MM.1S (cell line): ENCODE results near the gene LIMS1.
"Not testable (repeated sequence)": the region's sequence is repeated elsewhere in the genome, so short reads cannot be mapped to it uniquely, and the experiment has no call there.

Experiments used
- DNase-seq: peaks from one replicate; pipeline ENCODE4 v3.0.0-alpha.2; 2015
- H2AFZ ChIP-seq: fragments of 300-600 bp; sonication (generic); 2 replicates; pipeline ENCODE4 v1.6.0; 2016; ENCODE audit warnings: antibody characterized with exemption, low read length
- H3F3A ChIP-seq: fragments of 300-600 bp; sonication (generic); 2 replicates; pipeline ENCODE4 v1.6.1; 2016; ENCODE audit warnings: mild to moderate bottlenecking, antibody characterized with exemption, low read length, moderate library complexity, mixed read lengths; ENCODE audit not compliant: insufficient read depth
- H3K27ac ChIP-seq: fragments of 300-600 bp; sonication (generic); 2 replicates; pipeline ENCODE4 v1.5.1; 2016; ENCODE audit warnings: mild to moderate bottlenecking, low read length
- H3K27me3 ChIP-seq: fragments of 300-600 bp; sonication (generic); replicated peaks from 2 replicates; pipeline ENCODE4 v1.6.0; 2016; ENCODE audit warnings: low read length; ENCODE audit not compliant: insufficient read depth
- H3K36me3 ChIP-seq: fragments of 300-600 bp; sonication (generic); replicated peaks from 2 replicates; pipeline ENCODE4 v1.6.1; 2016; ENCODE audit warnings: mild to moderate bottlenecking, low read length, mixed read lengths; ENCODE audit not compliant: insufficient read depth
- H3K4me1 ChIP-seq: fragments of 300-600 bp; sonication (generic); 2 replicates; pipeline ENCODE4 v1.6.1; 2016; ENCODE audit warnings: low read length, mixed read lengths
- H3K4me2 ChIP-seq: fragments of 300-600 bp; sonication (generic); 2 replicates; pipeline ENCODE4 v1.6.0; 2016; ENCODE audit warnings: low read depth, low read length
- H3K4me3 ChIP-seq: fragments of 300-600 bp; sonication (generic); 2 replicates; pipeline ENCODE4 v1.5.1; 2016; ENCODE audit warnings: low read length, mixed read lengths
- H3K79me2 ChIP-seq: fragments of 300-600 bp; sonication (generic); 2 replicates; pipeline ENCODE4 v1.6.1; 2016; ENCODE audit warnings: mixed run types, low read length, mixed read lengths
- H3K9ac ChIP-seq: fragments of 300-600 bp; sonication (generic); 2 replicates; pipeline ENCODE4 v1.6.1; 2016; ENCODE audit warnings: low read length, mixed read lengths
- H3K9me2 ChIP-seq: fragments of 300-600 bp; sonication (generic); replicated peaks from 2 replicates; pipeline ENCODE4 v1.6.1; 2016; ENCODE audit warnings: mild to moderate bottlenecking, low read length, mixed read lengths; ENCODE audit not compliant: insufficient read depth
- H3K9me3 ChIP-seq: fragments of 300-600 bp; sonication (generic); replicated peaks from 2 replicates; pipeline ENCODE4 v1.6.1; 2016; ENCODE audit warnings: mild to moderate bottlenecking, low read length, mixed read lengths; ENCODE audit not compliant: insufficient read depth
- H4K20me1 ChIP-seq: fragments of 300-600 bp; sonication (generic); 2 replicates; pipeline ENCODE4 v1.6.1; 2016; ENCODE audit warnings: mild to moderate bottlenecking, low read length, moderate library complexity, mixed read lengths; ENCODE audit not compliant: insufficient read depth
- EZH2 ChIP-seq: fragments of 300-600 bp; sonication (generic); optimal IDR thresholded peaks from 2 replicates; pipeline ENCODE3; 2017; ENCODE audit warnings: low read depth, mild to moderate bottlenecking, antibody characterized with exemption, low read length, mixed read lengths
- EZH2phosphoT487 ChIP-seq: fragments of 300-600 bp; sonication (generic); IDR thresholded peaks from 2 replicates; pipeline ENCODE4 v1.6.1; 2018; ENCODE audit warnings: antibody characterized with exemption, low read length
- TF ChIP-seq, protein P1 (sequence below): fragments of 300-600 bp; sonication (generic); IDR thresholded peaks from 2 replicates; pipeline ENCODE4 v1.5.1; 2016; ENCODE audit warnings: antibody characterized with exemption, low read length, mixed read lengths

Gene LIMS1

GRCh38 chr2:108524688-108525087 lies 9.6 kb upstream of the LIMS1 start:
- not testable (repeated sequence) for H3K9me3 ChIP-seq, H3F3A ChIP-seq, H3K9ac ChIP-seq, H3K9me2 ChIP-seq, H3K79me2 ChIP-seq, H3K27me3 ChIP-seq, DNase-seq, H3K27ac ChIP-seq, H3K4me3 ChIP-seq, H4K20me1 ChIP-seq, H2AFZ ChIP-seq, H3K4me1 ChIP-seq, H3K4me2 ChIP-seq, H3K36me3 ChIP-seq

GRCh38 chr2:108525258-108525657 lies 9.0 kb upstream of the LIMS1 start:
- H3K4me3 ChIP-seq, H3K4me2 ChIP-seq: not testable (repeated sequence)

GRCh38 chr2:108531674-108532055 lies 2.6 kb upstream of the LIMS1 start:
- no peak overlapping the region for H3K27ac ChIP-seq
- H2AFZ ChIP-seq, result no peak overlapping the region
- peaks cover 12% of the 10 kb centered on the region; the same call in 1 of the 2 replicates for H3F3A ChIP-seq
- no peaks in the 10 kb centered on the region for H3K27me3 ChIP-seq
- no peak for DNase-seq
- no peaks in the 10 kb centered on the region for H3K9me3 ChIP-seq
- TF ChIP-seq EZH2 (no peak), EZH2phosphoT487 (no peak)
- TF ChIP-seq, protein P1, sequence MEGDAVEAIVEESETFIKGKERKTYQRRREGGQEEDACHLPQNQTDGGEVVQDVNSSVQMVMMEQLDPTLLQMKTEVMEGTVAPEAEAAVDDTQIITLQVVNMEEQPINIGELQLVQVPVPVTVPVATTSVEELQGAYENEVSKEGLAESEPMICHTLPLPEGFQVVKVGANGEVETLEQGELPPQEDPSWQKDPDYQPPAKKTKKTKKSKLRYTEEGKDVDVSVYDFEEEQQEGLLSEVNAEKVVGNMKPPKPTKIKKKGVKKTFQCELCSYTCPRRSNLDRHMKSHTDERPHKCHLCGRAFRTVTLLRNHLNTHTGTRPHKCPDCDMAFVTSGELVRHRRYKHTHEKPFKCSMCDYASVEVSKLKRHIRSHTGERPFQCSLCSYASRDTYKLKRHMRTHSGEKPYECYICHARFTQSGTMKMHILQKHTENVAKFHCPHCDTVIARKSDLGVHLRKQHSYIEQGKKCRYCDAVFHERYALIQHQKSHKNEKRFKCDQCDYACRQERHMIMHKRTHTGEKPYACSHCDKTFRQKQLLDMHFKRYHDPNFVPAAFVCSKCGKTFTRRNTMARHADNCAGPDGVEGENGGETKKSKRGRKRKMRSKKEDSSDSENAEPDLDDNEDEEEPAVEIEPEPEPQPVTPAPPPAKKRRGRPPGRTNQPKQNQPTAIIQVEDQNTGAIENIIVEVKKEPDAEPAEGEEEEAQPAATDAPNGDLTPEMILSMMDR, result no peak
- no peaks in the 10 kb centered on the region for H4K20me1 ChIP-seq
- no peaks in the 10 kb centered on the region for H3K9me2 ChIP-seq
- H3K79me2 ChIP-seq, result peaks cover 21% of the 10 kb centered on the region
- peaks cover 8% of the 10 kb centered on the region; the same call in 1 of the 2 replicates for H3K4me1 ChIP-seq
- H3K9ac ChIP-seq, result no peak overlapping the region
- no peaks in the 10 kb centered on the region for H3K36me3 ChIP-seq
- H3K4me2 ChIP-seq, result no peak overlapping the region
- no peak overlapping the region for H3K4me3 ChIP-seq

More at GRCh38 chr2:108525258-108525657, 9.0 kb upstream of the LIMS1 start:
- H3K4me1 ChIP-seq, H3K27ac ChIP-seq, H3K36me3 ChIP-seq, H2AFZ ChIP-seq, DNase-seq, H3K9me2 ChIP-seq, H3K27me3 ChIP-seq, H3K9me3 ChIP-seq, H4K20me1 ChIP-seq, H3K9ac ChIP-seq, H3F3A ChIP-seq, H3K79me2 ChIP-seq: not testable (repeated sequence)

DNA sequence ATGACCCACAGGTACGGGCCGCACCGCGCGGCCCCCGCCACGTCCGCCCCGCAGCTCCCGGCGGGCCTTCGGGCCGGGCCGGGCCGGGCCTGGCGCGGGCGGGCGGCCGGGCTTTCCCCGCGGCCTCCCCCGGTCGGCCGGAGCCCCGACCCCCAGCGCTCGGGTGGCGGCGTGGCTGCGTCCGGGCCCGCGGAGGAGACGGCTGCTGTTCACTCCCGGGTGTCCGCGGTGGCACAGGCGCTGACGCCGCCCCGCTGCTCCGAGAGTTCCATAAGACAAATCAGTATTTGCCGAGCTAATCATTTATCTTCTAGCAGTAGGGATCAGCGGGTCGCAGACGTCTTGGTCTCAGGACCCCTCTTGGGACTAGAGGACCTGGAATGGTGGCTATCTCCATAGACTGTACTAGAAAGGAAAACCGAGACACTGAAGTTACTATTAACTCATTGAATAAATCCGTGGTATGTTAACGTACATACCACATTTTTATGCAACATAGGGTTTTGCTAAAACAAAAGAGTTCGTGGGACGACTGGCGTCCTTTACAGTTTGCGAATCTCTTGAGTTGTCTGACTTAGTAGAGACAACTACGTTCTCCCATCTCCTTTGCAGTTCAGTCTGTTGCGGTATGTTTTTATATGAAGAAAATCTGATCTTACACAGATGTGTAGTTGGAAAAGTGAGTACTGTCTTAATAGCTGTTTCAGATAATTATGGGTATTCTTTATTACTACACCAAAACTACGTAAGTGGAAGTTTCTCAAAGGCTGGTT lies 500 bp downstream of the LIMS1 start:
- Histone ChIP-seq H3K9me3 (no peaks in the 10 kb centered on the region), H3K4me2 (peak overlapping the region; percentile 84), H3K9me2 (no peaks in the 10 kb centered on the region), H2AFZ (peak overlapping the region; percentile 55), H3K9ac (peak overlapping the region; percentile 73), H4K20me1 (no peaks in the 10 kb centered on the region), H3K4me3 (peak overlapping the region; percentile 97), H3F3A (peaks cover 12% of the 10 kb centered on the region; the same call in 1 of the 2 replicates), H3K4me1 (peaks cover 8% of the 10 kb centered on the region; the same call in 1 of the 2 replicates), H3K27me3 (no peaks in the 10 kb centered on the region), H3K36me3 (no peaks in the 10 kb centered on the region), H3K79me2 (peaks cover 52% of the 10 kb centered on the region), H3K27ac (peak overlapping the region; percentile 63; the same call in 1 of the 2 replicates)
- DNase-seq, result peak; percentile 52
- TF ChIP-seq EZH2, result no peak
